Placental epithelial cell (primary cell): Measurements from ENCODE around the gene ZNRF1. TPM values are rescaled to one million over a fixed set of nuclear protein-coding genes. Genes with fewer than 3 reads are reported as not detected.

ENCODE experiments used
- total RNA-seq: library from RNA; depleted of rRNA; stranded (reverse); fragments of >200 nt; gene quantifications from 2 replicates; pipeline ENCODE4 v1.2.3, GENCODE V29; 2012

Gene ZNRF1
- total RNA-seq = 10.6 and 15.8 TPM in 2 replicates

DNA sequence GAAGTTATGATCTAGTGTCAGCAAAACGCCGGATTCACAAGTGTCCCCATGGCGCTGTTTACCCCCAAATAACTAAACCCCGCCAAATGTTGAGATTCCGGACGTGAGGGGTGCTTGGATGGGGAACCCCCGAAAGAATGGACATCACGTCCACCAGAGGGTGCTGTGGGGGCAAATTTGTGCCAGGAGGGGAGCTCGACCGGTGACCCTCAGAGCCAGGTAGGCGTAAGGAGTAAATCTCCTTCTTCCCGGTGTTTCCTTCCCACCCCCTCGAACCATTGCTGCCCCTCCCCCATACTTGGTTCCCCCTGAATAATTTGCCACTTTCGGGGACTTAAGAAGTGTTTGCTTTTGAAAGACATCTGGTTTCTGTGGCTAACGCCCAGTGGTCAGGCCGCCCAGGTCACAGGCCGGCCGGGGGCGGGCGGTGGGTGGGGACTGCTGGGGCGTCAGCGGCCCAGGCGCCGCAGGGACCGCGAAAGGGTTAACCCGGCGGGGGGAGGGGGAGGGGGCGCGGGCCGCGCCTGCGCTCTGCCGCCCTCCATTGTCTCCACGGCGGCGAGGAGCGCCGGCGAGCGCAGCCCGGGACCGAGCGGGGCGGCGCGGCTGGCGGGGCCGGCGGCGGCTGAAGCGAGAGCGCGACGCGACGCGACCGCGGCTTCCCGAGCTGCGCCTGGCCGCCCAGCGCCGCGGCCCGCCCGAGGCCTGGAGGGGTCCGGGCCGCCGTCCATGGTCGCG lies at the start of gene ZNRF1:
Gene ZNRF1 (plus strand): TSS at position 544 of the 738 bp plus-strand sequence. CDS start 648 bp downstream, outside the sequence.

GRCh38 chr16:74984529-74985296 lies 14.1 kb upstream of the ZNRF1 start, which contains the start of gene WDR59:
TSS of gene WDR59 (minus strand) at chr16:74985123. CDS start at chr16:74985017, 106 bp downstream.

DNA sequence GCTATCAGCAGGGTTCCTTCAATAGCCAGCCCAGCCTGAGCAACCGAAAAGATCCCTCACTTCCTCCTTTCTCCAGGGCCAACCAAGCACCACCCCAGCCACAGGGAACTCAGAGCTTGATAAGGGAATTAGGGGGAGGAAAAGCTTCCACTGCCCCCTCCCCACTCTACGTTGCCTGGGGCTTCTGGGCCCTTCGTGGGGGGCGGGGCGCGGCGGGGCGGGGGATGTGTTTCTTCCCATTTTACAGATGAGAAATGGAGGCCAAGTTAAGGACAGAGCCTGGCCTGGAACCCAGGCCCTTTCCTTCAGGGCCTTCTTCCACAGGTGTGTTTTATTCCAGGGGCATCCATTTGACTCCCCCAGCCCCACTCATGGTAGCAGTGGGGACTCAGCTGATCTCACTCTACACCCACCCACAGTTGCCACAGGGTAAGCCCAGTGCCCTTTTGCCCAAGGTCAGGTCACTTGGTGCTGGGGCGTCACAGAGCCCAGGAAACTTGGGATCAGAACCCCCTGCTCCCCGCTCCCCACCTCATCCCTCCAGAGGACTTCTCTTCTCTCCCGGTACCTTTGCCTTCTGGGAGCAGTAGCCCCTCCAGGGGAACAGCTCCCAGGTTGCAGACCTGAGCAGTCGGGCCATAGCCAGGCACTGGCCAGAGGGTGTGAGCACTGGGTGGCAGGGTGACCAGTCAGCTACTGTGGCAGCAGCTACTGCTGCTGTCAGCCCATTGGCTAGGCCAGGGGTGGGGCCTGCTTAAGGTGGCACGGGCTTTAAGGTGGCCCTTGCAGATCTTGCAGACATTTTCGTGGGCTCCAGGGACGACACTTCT lies 117.5 kb downstream of the ZNRF1 start, which contains the start of gene LDHD:
Gene LDHD (minus strand): TSS at position 700 of the 830 bp plus-strand sequence. CDS start 60 bp downstream, at position 640.

DNA sequence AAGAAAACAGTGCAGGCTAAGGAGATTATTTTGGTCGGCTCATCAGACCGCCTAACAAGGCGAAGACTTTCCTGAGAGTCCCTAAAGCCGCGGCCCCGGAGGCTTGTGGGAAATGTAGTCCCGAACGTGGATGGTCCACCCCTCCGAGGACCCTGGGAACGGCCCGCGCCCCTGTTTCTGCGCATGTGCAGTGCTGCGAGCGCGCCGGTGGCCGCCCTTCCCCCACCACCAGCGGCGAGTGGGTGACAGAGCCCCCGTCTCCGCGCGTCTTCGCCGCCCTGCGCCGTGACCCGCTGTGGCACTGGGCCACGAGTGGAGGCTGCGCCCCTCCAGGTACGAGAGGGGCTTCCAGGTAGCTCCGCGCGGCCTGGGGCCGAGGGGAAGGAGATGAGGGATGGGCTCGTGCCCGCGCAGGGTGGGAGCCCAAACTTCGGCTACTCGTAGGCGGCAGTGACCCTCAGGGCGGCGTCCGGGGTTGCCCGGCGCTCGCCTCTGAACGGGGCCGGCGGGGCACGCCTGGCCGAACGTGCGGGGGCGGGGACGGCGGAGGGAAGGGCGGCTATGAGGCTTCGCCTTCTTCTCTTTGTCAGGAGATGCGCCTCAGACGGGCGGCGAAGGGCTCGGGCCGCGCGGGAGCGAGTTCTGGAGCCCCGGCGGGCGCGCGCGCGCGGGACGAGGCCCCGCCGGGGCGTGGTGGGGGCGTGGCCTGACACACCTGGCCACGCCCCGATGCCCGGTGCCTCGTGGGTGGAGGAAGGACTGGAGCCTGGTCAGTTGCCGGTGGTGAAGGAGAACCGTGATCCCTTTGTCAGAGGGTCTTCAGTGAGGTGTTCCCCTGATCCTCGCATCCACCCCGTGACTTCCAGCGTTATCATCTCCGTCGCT lies 149.7 kb downstream of the ZNRF1 start, which contains the start of gene ZFP1:
Gene ZFP1 (plus strand): TSS at position 214 of the 885 bp plus-strand sequence. CDS start 4,428 bp downstream, outside the sequence.

Other genes starting within 250 kb of the ZNRF1 start
- gene FA2H, start 224.2 kb upstream of the ZNRF1 start, total RNA-seq = not detected in 2 replicates
- gene WDR59, start 13.9 kb upstream of the ZNRF1 start, total RNA-seq = 18.2 and 32.2 TPM in 2 replicates
- 0.11 and 0.39 TPM in 2 replicates for gene LDHD, start 117.8 kb downstream of the ZNRF1 start, total RNA-seq
- gene ZFP1, start 149.5 kb downstream of the ZNRF1 start, total RNA-seq = 11.4 and 13.4 TPM in 2 replicates
- gene CTRB2, start 208.1 kb downstream of the ZNRF1 start, total RNA-seq = not detected in 2 replicates
- gene CTRB1, start 220.0 kb downstream of the ZNRF1 start, total RNA-seq = not detected in 2 replicates